Activated CD4-positive, alpha-beta T cell treated with anti-CD3 and anti-CD28 coated beads, Interleukin-2, amount 10 ng/mL, durations not matched to agents 24 days and 14 days (primary cell): ENCODE results near the gene NIPAL4. TPM values are rescaled to one million over a fixed set of nuclear protein-coding genes. Genes with fewer than 3 reads are reported as not detected.
"Not testable (repeated sequence)": the region's sequence is repeated elsewhere in the genome, so short reads cannot be mapped to it uniquely, and the experiment has no call there.

Source experiments
- DNase-seq: peaks from one replicate; pipeline ENCODE4 v3.0.0; 2022
- H3K27ac Mint-ChIP-seq: one replicate; pipeline ENCODE4 v1.8.0; 2022; ENCODE audit warnings: mild to moderate bottlenecking, mixed read lengths
- H3K27me3 Mint-ChIP-seq: one replicate; pipeline ENCODE4 v1.8.0; 2022; ENCODE audit warnings: mixed read lengths
- H3K36me3 Mint-ChIP-seq: one replicate; pipeline ENCODE4 v1.8.0; 2022; ENCODE audit warnings: low read depth, mild to moderate bottlenecking, mixed read lengths
- H3K4me1 Mint-ChIP-seq: one replicate; pipeline ENCODE4 v1.8.0; 2021; ENCODE audit warnings: mixed read lengths
- H3K4me3 Mint-ChIP-seq: one replicate; pipeline ENCODE4 v1.8.0; 2022; ENCODE audit warnings: mild to moderate bottlenecking, moderate library complexity, mixed read lengths
- H3K9me3 Mint-ChIP-seq: one replicate; pipeline ENCODE4 v1.8.0; 2021; ENCODE audit warnings: mixed read lengths
- intact Hi-C: fragments of 100-400 bp; cut with micrococcal nuclease; formaldehyde crosslinking; loops from one replicate; pipeline ENCODE4 v1.15.1; 2023
- total RNA-seq: library from RNA; stranded (reverse); gene quantifications from 2 replicates; pipeline ENCODE4 v1.2.3, GENCODE V29; 2022

Gene NIPAL4
- total RNA-seq, 1 donor from 2014 or later: 2.7 TPM

DNA sequence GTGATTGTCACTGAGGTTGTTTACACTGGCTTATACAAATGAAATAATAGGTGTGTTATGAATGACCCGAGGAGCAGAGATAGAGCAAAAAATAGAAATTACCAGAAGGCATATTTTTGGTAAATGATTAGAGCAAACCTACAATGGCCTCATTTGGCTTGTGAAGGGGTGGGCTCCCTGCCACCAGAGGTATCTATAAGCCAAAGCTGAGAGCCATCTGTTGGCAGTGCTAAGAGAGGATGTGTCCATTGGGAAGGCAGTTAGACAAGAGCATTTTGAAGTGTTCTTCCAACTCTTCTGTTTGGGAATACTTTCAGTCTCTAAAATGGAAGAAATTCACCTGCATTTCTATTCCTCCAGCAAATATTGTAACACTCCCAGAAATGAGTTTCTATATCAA is 10.6 kb downstream of the NIPAL4 start:
- Mint-ChIP-seq H3K9me3 (no peaks in the 10 kb centered on the region), H3K27me3 (no peaks in the 10 kb centered on the region), H3K36me3 (peaks cover 53% of the 10 kb centered on the region), H3K27ac (no peak overlapping the region), H3K4me3 (no peak overlapping the region), H3K4me1 (peaks cover 22% of the 10 kb centered on the region)
- intact Hi-C loops: no loop called here
- DNase-seq: no peak

DNA sequence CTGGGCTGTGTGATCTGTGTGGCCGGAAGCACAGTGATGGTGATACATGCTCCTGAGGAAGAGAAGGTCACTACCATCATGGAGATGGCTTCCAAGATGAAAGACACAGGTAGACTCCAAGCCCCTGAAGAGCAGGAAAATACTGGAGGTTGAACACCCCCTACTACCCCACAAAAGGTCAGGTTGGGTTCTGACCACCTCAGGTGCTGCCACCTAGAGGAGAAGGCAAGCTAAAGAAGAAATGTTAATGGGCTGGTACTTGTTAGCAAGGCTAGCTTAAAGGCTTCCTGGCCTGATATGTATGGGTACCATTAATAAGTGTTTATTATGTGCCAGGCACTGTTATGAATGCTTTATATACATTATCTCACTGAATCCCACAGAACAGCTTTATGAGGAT is 11.7 kb downstream of the NIPAL4 start:
- DNase-seq: peak; percentile 71
- no peak overlapping the region for H3K4me3 Mint-ChIP-seq
- intact Hi-C loops: no loop called here
- H3K27ac Mint-ChIP-seq: peak overlapping the region; percentile 53
- H3K27me3 Mint-ChIP-seq: no peaks in the 10 kb centered on the region
- H3K4me1 Mint-ChIP-seq: peaks cover 16% of the 10 kb centered on the region
- H3K36me3 Mint-ChIP-seq: peaks cover 47% of the 10 kb centered on the region
- no peaks in the 10 kb centered on the region for H3K9me3 Mint-ChIP-seq

DNA sequence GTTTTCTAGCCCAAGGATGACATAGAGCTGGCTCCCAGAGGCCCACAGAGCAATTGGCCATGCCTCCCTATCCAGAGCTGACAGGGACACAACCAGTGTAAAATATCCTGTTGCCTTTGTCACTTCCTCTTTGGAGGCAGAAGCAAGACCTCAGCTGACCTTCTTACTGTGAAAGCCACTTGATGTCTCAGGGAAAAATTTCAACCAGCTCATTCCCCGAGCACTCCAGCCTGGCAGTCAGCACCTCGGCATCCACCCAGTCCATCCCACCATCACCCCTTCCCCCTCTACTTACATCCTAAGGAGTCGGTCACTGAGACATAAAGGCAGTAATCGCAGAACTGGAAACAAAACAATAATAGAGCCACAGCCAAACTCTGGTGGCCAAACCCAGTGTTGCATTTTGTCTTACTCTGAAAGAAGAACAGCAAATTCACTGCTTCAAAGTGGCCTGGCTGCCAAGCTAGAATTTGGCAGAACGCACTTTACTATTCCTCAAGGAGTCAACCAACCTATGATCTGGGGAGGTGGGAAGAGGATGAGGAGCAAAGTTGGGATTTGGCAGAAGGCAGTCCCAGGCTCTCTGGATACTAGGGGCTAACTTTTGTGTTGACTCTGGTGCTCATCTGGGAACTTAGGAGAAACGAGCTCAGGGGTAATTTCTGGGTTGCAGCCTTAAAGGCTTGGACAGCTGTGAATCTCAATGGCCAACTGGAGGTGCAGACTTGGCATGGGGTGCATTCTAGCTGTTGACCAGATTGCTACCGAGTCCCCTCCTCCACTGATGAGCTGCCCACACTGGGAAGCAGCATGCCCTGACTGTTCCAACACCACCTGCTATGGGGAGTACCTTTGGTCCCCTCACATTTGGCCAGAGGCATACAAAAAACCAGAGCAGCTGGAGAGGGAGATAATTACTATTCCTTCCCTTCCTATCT is 13.6 kb downstream of the NIPAL4 start:
- no peaks in the 10 kb centered on the region for H3K27me3 Mint-ChIP-seq
- peaks cover 64% of the 10 kb centered on the region for H3K36me3 Mint-ChIP-seq
- peak overlapping the region; percentile 73 for H3K27ac Mint-ChIP-seq
- no peak overlapping the region for H3K4me3 Mint-ChIP-seq
- H3K9me3 Mint-ChIP-seq: no peaks in the 10 kb centered on the region
- DNase-seq: no peak
- intact Hi-C loops: no loop called here
- H3K4me1 Mint-ChIP-seq: peaks cover 25% of the 10 kb centered on the region

DNA sequence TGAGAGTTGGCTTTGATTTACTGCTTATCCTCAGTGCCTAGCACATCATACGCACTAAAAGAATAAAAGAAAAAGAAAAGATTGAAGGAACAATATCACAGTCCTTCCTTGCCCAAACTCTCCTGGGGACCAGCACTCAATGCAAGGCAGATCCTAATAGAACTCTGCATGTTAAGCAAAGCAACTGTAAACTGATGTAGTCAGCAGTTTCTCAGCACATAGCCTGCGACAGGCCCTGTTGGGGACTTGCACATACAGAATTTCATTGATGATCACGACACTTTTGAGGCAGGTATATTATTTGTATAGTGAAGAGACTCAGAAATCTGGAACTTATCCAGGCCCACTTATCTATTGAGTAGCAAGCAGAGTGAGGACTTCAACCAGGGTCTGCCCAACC is 15.4 kb downstream of the NIPAL4 start:
- Mint-ChIP-seq H3K27ac (peak overlapping the region; percentile 53), H3K4me1 (peaks cover 41% of the 10 kb centered on the region), H3K27me3 (no peaks in the 10 kb centered on the region), H3K9me3 (no peaks in the 10 kb centered on the region), H3K4me3 (no peak overlapping the region), H3K36me3 (peaks cover 74% of the 10 kb centered on the region)
- DNase-seq: no peak
- intact Hi-C loops: loop anchor here (5.0 kb wide), 1 partner anchor 133 kb away; no protein-coding TSS in a partner anchor

DNA sequence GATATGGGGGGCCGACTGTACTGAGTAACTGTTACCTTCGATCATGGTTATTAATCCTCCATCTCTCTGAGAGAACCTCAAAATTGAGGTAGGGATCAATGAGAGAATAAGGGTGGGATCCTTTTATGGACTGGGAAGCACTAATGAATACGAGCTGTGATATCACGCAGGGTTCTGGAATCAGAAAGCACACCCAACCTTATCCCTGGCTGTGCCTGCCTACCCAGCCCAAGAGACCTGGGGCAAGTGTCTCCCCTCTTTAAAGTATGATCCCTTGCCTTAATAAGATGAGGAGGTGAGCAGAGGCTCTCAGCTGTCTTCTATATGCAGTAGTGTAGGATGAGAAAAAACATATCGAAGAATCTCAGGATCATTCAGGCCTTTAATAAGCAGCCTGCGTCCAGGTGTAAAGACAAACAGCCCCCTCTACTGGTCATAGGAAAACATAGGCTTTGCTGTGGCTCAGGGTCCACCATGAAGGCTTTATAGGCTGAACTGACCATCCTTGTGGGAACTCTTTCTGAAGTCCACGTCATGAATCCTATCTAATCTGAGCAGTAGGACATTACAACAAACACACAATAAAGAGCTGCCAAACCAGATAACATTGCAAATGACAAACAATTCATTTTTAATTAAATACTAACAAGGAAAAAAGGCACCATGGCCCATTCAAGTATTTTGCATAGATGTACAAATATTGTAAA is 16.8 kb downstream of the NIPAL4 start:
- Mint-ChIP-seq H3K36me3 (peaks cover 82% of the 10 kb centered on the region), H3K27ac (peak overlapping the region; percentile 29), H3K27me3 (no peaks in the 10 kb centered on the region), H3K4me1 (peaks cover 52% of the 10 kb centered on the region), H3K9me3 (no peaks in the 10 kb centered on the region), H3K4me3 (no peak overlapping the region)
- peak; percentile 75 for DNase-seq
- intact Hi-C loops: loop anchor here (1.0 to 5.0 kb wide), 3 partner anchors 44 to 149 kb away; no protein-coding TSS in a partner anchor

DNA sequence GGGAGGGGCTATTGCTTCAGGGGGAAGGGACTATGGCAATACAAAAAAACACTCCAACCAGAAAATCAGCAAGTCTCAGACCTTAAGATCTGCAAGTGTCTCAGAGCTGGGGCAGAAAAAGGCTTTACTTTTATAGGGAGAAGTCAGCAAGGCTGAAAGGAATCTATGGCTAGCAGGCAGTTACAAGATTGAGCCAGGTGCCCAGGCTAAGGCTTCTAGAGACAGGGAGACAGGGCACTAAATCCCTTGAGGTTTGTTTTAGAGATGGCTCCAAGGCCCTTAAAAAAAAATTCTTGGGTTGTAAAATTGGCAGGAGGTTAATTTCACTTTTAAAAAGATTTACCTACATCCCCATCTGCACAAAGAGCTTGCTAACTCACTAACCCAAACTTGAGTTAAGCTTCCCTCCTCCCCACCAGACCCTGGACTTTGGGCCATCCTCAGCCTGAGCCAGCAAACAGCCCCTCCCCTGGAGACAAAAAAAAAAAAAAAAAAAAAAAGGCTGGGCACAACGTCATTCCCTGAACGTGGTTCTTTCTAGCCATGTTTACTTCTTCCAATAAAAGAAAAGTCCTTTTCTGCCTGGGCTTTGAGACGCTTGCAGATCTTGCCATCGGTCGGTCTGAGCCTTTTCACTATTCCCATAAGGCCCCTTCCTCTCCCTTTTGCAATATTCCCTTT is 17.9 kb downstream of the NIPAL4 start:
- no peak for DNase-seq
- intact Hi-C loops: loop anchor here (1.0 to 5.0 kb wide), 3 partner anchors 45 to 150 kb away; no protein-coding TSS in a partner anchor
- Mint-ChIP-seq H3K9me3 (no peaks in the 10 kb centered on the region), H3K4me3 (peak overlapping the region; percentile 49), H3K36me3 (peaks cover 83% of the 10 kb centered on the region), H3K27me3 (no peaks in the 10 kb centered on the region), H3K27ac (peak overlapping the region; percentile 88), H3K4me1 (peaks cover 57% of the 10 kb centered on the region)

DNA sequence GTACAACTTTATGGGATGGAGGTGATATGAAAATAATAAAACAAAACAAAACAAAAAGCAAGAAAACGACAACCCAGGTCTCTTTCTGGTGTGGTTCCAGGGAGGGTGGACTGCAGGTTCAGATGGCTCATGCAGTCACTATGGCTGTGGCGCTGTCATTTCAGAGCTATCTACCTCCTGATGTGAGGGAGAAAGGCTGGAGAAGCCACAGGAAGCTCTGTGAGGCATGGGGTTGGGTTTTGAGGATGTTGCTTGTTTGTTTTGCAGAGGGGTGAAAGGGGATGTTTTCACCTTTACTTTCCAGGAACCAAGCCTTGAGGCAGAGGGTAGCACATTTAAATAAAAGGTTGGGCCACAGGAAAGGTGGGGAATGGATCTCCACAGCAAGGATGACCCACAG is 18.7 kb downstream of the NIPAL4 start:
- Mint-ChIP-seq H3K4me1 (peaks cover 57% of the 10 kb centered on the region), H3K9me3 (no peaks in the 10 kb centered on the region), H3K27ac (peak overlapping the region; percentile 88), H3K36me3 (peaks cover 83% of the 10 kb centered on the region), H3K27me3 (no peaks in the 10 kb centered on the region), H3K4me3 (peak overlapping the region; percentile 49)
- DNase-seq: peak; percentile 74
- intact Hi-C loops: loop anchor here (5.0 kb wide), 1 partner anchor 136 kb away; no protein-coding TSS in a partner anchor

DNA sequence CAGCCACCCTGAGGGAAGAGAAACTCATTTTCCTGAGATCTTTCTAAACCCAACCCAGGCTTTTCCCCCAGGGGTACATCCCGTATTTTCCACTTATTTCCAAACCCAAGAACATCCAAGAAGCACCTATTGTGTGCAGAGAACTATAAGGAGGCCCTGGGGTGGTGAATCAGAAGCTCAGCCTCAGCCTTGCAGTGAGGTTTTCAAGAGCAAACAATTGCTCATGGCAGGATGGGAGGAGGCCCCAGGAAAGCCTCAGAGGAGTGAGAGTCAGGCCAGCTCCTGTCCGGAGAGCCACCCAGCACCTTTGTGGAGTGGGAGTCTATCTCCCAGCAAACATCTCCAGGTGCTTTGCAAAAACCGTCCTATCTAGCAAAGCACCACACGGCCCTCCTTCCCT is 19.2 kb downstream of the NIPAL4 start:
- Mint-ChIP-seq H3K4me1 (peaks cover 61% of the 10 kb centered on the region), H3K27ac (peak overlapping the region; percentile 88), H3K36me3 (peaks cover 86% of the 10 kb centered on the region), H3K9me3 (no peaks in the 10 kb centered on the region), H3K4me3 (peak overlapping the region; percentile 49), H3K27me3 (no peaks in the 10 kb centered on the region)
- intact Hi-C loops: loop anchor here (5.0 kb wide), 1 partner anchor 137 kb away; no protein-coding TSS in a partner anchor
- DNase-seq: no peak

DNA sequence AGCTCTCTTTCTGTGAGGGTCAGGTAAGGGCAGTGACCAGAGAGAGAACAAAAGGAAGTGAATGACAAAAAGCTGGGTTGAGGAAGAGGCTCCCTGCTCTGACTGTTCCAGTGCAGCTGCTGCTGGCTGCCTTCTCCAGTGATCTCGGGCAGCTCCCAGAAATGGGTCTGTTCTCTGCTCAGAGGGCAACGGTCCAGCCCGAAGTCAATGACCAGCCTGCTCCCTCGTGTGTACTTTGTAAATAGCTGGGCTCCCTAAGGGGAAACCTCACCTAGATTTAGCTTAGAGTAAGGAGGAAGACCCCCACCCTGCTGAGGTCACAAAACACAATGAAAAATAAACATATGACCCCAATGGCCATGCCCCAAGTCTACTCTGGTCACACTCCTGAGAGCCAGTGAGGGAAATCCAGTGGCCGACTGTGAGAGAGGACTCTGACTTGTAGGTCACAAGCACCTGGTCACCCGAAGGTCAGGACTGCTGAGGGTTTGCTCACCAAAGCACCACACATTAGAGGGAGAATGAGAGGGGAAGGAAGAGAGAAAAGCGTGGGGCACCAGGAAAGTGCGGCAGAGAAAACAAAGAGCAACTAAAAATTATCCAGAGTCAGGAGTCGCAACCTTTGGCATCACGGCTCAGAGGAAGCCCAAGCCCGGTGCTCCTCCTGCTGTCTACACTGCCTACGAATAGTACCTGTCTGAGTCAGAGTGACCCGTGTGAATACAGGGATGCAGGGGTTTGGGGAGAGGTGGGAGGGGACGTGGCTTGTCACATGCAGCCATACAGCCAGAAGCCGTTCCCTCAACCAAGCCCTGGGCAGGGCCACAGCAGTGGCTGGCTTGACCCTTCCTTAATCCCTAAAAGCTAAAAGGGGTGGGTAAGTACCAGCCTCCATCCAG is 19.8 kb downstream of the NIPAL4 start:
- Mint-ChIP-seq H3K4me1 (peaks cover 60% of the 10 kb centered on the region), H3K27me3 (no peaks in the 10 kb centered on the region), H3K27ac (peak overlapping the region; percentile 88), H3K9me3 (no peaks in the 10 kb centered on the region), H3K36me3 (peaks cover 85% of the 10 kb centered on the region), H3K4me3 (peak overlapping the region; percentile 49)
- intact Hi-C loops: loop anchor here (5.0 kb wide), 1 partner anchor 138 kb away; no protein-coding TSS in a partner anchor
- DNase-seq: no peak

DNA sequence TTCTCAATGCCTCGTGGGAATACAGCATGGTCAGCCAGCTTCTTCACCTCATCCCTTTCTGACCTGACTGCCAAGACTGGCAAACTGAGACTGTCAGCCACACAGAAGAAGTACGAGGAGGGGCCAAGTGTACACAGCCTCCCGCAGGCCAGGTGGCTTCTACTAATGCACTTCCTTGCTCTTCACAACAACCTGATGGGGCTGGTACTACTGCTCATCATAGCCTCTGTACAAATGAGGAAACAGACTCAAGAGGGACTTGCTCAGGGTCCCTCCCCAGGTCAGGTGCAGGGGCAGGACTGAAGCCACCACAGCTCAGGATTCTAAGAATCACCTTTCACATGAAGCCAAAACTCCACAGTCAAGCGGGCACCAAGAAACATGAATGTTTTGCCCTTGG is 21.3 kb downstream of the NIPAL4 start:
- no peak for DNase-seq
- Mint-ChIP-seq H3K4me3 (no peak overlapping the region), H3K27me3 (no peaks in the 10 kb centered on the region), H3K36me3 (peaks cover 86% of the 10 kb centered on the region), H3K4me1 (peaks cover 62% of the 10 kb centered on the region), H3K9me3 (no peaks in the 10 kb centered on the region), H3K27ac (peak overlapping the region; percentile 82)
- intact Hi-C loops: no loop called here

DNA sequence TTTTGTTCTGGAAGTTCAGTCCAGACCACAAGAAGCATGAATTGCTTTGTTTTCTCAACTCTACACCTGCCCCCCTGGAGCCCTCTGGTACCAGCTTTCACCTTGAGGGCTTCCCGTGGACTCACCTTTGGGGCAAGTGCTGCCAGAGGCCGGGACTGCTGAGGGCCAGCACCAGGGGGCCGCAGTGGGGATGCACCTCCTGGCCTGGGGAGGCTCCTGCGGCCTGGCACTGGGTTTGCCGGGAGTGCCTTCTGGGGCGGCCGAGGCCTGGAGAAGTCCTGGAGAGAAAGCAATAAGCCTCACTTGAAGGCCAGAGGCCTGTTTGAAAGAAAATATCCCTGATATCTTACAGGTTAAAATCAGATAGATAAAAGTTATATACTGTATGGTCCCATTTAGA is 21.7 kb downstream of the NIPAL4 start:
- intact Hi-C loops: no loop called here
- peaks cover 65% of the 10 kb centered on the region for H3K4me1 Mint-ChIP-seq
- H3K27me3 Mint-ChIP-seq: no peaks in the 10 kb centered on the region
- DNase-seq: no peak
- H3K9me3 Mint-ChIP-seq: no peaks in the 10 kb centered on the region
- peak overlapping the region; percentile 82 for H3K27ac Mint-ChIP-seq
- no peak overlapping the region for H3K4me3 Mint-ChIP-seq
- peaks cover 87% of the 10 kb centered on the region for H3K36me3 Mint-ChIP-seq

DNA sequence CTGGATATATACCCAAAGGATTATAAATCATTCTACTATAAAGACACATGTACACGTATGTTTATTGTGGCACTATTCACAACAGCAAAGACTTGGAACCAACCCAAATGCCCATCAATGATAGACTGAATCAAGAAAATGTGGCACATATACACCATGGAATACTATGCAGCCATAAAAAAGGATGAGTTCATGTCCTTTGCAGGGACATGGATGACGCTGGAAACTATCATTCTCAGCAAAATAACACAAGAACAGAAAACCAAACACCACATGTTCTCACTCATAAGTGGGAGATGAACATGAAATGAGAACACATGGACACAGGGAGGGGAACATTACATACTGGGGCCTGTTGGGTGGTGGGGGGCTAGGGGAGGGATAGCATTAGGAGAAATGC is 22.7 kb downstream of the NIPAL4 start:
- H3K27ac Mint-ChIP-seq, H3K27me3 Mint-ChIP-seq, DNase-seq, H3K4me3 Mint-ChIP-seq, intact Hi-C loops, H3K9me3 Mint-ChIP-seq: not testable (repeated sequence)
- Mint-ChIP-seq H3K4me1 (peaks cover 75% of the 10 kb centered on the region), H3K36me3 (peaks cover 87% of the 10 kb centered on the region)

DNA sequence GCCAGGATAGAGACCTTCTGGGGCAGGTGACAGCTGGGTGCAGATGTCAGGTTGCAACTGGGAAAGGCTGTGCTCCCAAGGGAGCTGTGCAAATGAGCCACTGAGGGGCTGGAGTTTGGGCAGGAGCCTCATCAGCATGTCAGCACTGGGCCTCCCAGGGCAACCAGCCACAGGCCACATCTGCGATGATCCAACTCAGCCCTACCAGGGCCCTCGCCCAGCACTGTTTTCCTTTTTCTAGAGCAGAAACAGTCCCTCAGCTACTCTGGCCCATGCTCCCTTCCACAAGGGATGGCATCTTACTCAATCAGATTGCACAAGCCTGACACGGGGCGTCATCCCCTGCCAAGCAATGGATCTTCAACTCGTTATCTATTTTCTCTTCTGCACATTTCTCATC is 24.8 kb downstream of the NIPAL4 start:
- DNase-seq: no peak
- Mint-ChIP-seq H3K36me3 (peaks cover 88% of the 10 kb centered on the region), H3K9me3 (no peaks in the 10 kb centered on the region), H3K4me3 (no peak overlapping the region), H3K4me1 (peaks cover 69% of the 10 kb centered on the region), H3K27ac (peak overlapping the region; percentile 52), H3K27me3 (no peaks in the 10 kb centered on the region)
- intact Hi-C loops: no loop called here
